HG03378 (cell line): ENCODE data around the gene UTS2R.
"Not testable (repeated sequence)": the region's sequence is repeated elsewhere in the genome, so short reads cannot be mapped to it uniquely, and the experiment has no call there.

ENCODE experiments used
- ATAC-seq: cut with Tn5 transposase; IDR thresholded peaks from one replicate; pipeline ENCODE4 v1.9.1; 2021; ENCODE audit warnings: mild to moderate bottlenecking, moderate library complexity; ENCODE audit not compliant: unreplicated experiment

UTS2R gene

DNA sequence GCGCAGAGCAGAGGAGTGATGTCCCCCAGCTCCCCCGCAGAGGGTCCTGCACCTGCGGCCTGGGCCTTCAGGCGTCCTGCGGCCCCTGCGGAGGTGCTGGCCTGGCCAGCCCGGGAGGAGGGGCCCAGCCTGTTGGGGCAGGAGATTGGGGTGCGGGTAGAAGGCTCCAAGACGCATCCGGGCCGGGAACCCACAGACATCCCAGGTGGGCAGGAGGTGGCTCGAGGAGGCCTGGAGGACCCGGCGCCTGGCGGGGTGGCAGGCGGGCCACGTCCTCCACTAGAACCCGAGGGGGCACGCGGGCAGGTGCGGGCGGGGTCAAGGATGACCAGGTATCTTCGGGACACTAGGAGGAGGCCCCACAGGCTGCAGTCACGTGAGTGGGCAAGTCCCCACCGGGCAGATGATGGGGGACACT lies 37.4 kb upstream of the UTS2R start:
- no peak for ATAC-seq

DNA sequence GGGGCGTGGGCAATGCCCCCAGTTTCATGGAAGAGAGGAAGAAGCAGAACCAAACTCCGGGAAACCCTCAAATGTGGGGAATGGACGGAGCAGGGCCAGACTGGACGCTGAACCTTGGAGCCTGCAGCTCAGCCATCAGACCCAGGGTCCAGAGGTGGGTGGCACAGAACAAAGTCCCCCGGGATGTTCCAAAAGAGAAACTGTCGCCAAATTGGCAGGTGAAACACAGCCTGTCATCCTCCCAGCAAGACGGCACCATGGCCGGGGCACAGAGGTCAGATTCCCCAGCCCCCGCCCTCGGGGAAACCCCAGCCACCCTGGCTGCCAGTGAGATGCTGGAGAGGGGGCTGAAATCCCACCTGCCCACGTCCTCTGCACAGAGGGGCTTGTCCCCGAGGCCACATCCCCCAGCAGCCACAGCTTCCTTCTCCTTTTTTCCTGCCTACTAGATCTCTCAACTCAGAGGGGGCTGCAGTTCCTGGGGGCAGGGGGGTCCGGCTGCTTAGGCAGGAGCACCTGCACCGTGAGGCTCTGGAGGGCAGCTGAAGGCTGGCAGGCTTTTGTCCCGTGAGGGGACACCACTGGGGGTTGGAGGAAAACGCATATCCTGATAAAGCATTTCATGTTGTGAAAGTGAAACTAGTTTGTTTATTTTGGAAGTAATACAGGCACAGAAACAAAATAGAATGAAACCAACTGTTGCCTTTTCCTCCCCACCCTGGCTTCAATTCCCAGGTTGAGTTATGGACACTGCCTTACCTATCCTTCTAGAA lies 36.8 kb upstream of the UTS2R start:
- no peak for ATAC-seq

DNA sequence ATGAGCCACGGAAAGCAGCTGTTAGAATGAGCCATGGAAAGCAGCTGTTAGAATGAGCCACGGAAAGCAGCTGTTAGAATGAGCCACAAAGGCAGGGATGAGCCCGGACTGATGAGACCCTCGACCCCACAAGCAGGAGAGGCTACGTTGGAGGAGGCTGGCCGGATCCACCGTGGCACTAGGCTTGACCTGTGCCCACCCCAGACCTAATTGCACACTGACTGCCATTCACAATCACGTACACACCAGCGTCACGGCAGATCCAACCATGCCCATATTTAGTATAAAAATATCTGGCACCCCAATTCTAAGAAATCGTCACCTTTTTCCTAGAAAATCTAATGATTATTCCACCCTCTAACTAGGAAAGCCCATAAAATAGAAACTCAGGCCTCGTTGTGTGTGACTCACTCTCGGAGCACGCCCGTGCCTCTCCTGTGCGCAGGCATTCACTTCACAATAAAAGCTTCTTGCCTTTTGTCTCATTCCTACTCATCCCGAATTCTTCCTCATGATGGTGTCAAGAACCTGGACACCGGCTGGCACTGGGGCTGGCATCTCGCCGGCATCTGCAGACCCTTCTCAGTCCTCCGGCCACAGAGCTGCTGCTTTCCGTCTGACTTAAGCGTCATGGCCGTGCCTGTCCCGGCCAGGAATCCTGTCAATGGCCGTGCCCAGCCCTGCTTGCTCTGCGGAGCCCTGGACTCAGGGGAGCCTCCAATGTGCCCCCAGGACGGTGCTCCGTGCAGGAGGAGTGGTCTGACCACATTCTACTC lies 32.5 kb upstream of the UTS2R start:
- no peak for ATAC-seq

DNA sequence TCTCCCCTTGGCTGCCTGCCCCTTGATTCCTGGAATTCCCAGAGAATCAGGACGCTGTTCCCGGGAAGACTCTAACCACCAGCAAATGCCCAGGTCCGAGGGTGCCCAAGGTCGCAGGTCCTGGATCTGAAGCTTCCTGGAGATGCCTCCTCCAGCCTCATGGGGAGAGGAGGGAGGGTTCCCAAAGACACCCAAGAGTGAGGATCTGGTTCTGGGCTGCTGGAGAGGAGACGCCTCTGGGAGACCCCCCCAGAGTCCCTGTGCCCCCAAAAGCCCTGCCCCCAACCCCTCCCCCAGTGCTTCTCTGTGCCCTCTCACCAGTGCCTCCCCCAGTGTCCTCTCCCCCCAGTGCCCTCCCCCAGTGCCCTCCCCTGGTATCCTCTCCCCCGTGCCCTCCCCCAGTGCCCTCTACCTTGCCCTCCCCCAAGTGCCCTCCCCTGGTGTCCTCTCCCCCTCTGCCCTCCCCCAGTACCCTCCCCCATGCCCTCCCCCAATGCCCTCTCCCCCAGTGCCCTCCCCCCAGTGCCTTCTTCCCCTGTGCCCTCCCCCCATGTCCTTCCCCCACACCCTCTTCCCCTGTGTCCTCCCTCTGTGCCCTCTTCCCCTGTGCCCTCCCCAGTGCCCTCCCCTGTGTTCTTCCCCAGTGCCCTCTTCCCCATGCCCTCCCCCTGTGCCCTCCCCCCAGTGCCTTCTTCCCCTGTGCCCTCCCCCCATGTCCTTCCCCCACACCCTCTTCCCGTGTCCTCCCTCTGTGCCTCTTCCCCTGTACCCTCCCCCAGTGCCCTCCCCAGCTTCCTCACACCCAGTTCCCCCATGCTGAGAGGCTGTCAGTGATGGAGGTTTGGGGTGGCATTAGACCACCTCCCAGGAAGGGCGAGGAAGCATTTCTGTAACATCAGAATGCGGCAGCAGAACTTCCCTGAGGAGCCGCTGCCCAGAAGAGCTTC lies 31.7 kb upstream of the UTS2R start:
- no peak for ATAC-seq

DNA sequence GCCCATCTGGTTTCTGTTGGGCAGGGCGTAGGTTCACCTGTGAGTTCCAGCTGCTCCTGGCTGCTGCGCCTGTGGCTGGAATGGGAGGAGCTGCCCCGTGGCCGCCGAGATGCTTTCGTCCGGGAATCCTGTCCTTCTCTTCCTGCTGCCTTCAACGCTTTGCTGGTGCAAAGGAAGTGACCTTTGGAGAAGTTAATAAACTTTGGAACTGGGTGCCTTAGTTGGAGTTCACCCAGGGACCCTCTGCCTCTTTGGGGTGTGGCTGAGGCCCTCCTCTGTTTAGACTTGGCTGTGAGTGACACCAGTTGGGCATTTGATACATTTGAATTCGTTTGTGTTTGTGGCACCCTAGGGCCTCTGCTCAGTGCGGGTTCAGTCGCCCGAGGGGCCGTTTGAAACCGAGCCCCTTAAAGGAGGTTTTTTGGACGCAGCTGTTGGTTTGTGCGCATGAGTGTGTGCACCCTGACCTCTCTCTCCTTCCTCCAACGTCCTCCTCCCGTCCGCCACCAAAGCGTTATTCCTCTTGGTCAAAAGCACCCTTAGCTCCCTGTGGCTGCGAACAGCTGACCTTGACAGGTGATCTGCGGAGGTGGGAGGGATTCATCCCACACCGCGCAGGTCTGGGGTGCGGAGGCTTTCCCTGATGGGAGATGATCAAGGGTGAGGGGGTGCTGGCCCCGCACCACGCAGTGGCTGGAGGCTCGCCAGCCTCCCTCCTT lies 29.0 kb upstream of the UTS2R start:
- ATAC-seq, result no peak

DNA sequence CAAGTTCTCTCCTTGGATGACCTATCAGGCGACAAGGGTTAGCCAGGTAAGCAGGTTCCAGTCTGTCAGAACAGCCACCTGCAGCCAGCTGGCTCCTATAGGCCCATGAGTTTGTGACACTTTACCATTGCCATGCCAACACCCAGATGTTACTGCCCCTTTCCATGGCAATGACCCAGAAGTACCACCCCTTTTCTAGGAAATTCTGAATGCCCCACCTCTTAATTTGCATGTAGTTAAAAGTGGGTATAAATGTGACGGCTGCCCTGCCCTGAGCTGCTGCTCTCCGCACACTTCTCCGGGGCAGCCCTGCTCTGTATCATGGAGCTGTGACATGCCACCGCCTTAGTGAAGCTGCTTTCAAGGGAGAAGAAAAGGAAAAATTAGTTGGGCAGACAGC lies 28.0 kb upstream of the UTS2R start:
- no peak for ATAC-seq

DNA sequence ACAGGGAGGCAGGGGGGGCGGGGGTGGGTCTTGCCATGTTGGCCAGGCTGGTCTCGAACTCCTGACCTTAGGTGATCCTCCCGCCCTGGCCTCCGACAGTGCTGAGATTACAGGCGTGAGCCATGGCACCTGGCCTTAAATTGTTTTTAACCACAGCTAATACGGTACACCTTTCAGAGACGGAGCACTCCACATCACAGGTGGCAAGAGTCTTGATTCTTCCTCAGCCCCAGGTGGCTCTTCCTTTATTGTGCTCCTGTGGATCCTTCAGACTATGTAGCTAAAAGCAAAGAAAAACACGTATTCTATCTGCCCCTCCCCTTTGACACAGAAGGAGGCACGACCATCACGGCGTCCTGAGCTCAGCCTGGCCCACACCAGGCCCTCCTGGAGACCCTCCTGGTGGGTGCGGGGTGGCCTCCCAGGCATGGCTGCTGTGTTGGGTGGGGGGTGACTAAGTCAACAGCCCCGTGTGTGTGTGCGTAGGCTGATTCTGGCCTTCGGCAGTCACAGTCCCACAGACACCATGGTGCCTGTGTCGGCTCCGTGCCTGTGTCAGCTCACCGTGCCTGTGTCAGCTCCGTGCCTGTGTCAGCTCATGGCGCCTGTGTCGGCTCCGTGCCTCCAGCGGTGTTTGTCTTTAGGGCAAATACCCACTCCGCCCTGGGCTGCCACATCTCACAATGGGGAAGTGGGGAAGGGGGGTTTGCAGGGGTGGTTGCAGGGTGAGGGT lies 27.2 kb upstream of the UTS2R start:
- ATAC-seq, result no peak

DNA sequence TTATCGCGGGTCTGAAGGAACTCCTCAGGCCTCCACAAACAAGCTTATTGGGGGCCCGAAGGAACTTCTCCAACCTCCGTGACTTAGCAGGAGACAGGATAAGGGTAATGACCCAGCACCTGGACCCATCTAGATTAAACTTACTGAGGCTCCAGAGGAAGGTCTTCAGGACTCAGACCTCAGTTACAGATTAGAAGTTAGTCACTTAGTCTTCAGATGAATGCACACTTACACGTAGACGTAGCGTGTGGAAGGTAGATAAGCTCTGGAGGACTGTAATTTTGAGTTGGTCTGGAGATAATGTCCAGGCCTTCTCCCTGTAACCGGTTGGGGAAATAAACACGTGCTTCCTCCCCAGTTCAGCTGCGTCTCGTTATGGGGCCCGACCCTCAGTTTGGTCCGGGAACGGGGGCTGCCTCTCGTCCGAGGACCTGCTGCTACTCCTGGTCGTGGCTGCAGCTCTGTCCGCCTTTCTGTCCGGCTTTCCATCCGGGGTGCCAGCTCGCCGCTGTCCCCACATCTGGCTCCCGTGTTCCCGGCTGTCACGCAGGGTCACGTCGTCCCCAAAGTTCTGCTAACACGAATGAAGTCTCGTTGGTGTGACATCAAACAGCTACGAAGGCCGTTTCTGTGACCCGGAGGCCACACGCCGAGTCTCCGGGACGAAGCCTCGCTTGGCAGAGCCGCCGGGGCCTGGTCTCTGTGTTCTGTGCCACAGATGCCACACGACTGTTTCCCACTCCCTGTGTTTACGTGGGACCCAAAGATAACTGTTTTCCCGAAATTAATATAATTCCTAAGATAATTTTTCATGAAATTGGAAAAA lies 26.2 kb upstream of the UTS2R start:
- ATAC-seq, result no peak

DNA sequence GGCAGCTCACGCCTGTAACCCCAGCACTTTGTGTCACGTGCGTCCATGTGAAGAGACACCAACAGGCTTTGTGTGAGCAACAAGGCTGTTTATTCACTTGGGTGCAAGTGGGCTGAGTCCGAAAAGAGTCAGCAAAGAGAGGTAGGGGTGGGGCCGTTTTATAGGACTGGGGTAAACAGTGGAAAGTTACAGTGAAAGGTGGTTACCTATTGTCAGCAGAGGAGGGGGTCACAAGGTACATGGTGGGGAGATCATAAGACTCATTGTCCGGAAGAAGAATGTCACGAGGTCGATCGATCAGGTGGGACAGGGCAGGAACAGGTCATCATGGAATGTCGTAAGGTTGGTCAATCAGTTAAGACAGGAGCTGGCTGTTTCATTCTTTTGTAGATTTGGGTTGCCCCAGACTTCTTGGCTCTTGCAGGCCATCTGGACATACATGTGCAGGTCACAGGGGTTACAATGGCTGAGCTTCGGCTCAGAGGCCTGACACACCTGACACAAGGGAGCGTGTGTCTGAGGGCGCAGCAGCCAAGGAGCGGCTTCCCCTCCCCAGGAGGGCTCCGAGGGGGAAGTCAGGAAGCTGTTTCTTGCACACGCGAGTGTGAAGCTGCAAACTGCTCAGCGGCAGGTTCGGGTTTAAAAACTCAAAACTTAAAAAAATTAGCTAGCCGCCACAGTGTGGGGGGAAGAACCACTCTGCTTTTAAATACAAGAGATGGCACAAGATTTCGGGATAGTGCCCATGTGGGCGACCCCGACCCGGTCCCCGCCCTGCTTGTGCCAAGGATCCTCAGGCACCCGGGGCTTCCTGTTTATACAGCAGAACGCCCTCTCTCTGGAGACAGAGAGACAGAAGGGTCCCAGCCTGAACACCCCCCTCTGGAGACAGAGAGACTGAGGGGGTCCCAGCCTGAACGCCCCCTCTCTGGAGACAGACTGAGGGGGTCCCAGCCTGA lies 24.9 kb upstream of the UTS2R start:
- no peak for ATAC-seq

DNA sequence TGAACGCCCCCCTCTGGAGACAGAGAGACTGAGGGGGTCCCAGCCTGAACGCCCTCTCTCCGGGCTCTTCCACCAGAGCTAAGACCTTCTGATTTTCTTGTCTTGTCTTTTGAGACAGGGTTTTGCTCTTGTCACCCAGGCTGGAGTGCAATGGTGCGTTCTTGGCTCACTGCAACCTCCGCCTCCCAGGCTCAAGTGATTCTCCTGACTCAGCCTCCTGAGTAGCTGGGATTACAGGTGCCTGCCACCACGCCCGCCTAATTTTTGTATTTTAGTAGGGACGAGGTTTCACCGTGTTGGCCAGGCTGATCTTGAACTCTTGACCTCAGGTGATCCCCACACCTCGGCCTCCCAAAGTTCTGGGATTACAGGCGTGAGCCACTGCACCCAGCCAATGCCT lies 23.6 kb upstream of the UTS2R start:
- not testable (repeated sequence) for ATAC-seq

DNA sequence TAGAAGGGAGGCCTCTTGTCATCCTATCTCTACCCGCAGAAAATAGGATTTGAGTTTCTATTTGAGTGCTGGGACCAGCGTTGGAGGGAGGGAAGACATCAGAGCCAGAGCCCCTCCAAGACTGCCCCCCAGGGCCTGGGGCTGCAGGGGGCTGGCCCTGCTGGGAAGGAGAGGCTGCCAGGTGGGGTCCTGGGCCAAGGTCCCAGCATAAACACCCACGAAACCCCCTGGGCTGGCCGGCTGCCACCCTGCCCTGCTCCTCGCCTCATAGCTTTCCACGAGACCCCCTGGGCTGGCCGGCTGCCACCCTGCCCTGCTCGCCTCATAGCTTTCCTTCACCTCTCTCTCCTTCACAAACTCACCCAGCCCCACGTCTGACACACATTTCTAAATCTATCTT lies 23.1 kb upstream of the UTS2R start:
- no peak for ATAC-seq

DNA sequence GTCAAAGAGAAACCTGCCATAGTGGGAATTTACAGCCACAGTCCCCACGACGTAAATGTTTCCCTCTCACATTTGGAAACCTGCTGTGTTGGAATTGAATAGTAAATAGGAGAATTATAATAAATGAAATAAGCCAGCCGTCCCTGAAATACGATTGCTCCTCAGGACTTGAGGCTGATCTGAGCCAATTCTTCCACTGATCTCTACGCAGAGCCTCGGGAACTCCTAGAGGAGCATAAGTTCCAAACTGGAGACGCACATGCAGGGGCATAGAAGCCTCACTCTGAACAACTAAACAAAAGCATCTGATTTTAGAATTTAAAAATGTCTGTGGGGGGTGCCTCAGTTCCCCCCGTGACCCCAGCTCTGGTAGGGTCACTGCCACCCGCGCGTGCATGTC lies 22.7 kb upstream of the UTS2R start:
- no peak for ATAC-seq

DNA sequence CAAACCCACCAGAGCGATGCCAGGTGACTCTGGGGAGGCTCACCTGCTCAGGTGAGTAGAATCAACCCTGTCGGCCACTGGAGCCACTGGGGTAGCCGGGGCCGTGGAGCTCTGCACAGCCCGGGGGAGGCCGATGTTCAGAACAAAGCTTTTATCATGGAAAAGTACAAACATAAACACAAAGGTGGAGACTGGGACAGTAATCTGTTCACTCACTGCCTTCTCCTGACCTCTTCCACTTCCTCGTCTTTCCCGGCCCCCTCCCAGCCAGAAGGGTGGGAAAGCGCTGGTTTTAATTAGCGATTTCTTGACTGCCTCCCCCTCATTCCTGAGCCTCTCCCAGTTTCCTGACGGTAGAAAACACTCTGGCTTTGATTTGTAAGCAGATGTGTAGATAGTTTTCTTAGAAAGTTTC lies 22.3 kb upstream of the UTS2R start:
- ATAC-seq, result no peak

DNA sequence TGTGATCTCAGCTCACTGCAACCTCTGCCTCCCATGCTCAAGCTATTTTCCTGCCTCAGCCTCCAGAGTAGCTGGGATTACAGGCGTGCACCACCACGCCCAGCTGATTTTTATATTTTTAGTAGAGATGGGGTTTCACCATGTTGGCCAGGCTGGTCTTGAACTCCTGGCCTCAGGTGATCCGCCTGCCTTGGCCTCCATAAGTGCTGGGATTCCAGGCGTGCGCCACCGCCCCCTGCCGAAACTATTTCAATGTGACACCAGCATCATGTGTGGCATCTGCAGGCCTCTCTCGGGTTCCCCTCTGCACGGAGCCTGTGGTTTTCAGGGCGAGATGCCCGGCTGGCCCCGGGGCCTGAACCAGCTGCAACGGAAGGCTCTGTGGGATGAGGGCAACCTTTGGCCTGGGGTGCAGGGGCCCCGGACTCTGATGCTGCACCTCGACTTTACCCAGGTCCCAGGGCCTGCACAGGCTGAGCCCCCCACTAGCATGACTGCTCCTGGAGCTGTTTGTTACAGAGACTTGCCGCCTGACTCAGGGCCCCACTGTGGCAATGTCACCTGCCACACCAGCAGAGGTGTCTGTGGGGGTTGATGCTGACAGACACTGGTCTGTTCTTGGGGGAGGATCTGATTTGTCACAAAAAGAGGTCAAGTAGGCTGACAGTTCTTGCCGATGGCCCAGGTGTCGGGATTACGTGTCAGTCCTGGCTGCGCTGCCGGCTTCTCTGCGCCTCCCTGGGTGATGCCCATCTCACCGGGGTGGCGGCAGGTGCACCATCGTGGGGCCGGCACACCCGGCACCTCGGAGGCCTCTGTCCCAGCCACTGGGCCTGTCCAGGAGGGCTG lies 21.2 kb upstream of the UTS2R start:
- ATAC-seq, result no peak

DNA sequence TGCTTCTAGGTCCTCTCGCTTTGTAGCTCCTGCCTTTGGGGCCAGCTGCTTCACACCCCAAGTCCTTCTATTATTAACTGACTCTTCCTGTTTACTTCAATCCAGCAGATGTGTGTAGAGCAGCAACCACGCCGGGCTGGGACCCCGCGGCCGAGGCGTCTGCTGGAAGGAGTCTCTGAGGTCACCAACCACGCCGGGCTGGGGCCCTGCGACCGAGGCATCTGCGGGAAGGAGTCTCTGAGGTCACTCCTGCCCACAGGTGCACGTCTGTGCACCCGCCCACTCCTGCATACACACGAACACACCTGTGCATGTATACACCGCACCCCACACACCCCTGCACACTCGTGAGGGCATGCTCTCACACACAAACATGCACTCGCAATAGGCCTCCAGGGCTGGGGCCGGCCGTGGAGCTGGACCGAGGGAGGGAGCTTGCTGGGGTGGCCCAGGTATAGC lies 20.3 kb upstream of the UTS2R start:
- no peak for ATAC-seq

DNA sequence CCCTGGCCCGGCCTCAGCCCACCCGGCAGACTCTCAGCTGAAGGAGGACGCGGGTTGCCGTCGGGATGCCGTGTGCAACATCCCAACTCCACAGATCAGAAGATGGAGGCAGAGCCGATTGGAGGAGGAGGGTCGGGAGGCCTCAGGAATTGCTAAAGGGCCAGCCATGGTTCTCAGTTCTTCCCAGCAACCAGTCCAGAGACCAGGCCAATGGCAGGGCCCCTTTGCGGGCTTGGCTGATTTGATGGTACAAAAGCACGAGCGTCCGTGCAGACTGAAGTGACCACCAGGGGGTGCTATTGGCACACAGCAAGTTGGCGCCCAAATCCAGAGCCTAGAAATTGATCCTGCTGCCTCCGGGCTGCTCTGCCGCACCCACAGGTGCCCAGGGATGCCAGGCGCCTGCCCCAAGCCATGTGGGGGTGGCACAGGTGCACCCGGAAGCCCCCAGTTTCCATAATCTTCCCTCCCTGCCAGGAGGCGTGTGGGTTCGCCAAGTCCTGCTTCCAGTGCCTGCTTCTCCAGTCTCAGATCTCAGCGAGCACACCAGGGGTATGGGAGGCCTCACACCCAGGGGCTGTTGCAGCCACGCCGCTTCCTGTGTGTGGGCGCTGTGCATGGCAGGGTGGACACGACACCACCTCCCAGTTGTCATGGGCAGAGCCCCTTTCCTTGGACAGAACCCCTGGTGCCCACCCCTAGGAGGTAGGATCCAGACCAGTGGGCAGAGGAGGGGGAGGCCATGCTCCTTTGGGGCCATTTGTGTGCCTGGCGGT lies 19.7 kb upstream of the UTS2R start:
- ATAC-seq, result no peak
